RPMI8226 (cell line): Measurements from ENCODE around the gene NLGN3.

Experiments used
- DNase-seq: peaks from one replicate; pipeline ENCODE4 v3.0.0-alpha.2; 2015

Gene NLGN3

DNA sequence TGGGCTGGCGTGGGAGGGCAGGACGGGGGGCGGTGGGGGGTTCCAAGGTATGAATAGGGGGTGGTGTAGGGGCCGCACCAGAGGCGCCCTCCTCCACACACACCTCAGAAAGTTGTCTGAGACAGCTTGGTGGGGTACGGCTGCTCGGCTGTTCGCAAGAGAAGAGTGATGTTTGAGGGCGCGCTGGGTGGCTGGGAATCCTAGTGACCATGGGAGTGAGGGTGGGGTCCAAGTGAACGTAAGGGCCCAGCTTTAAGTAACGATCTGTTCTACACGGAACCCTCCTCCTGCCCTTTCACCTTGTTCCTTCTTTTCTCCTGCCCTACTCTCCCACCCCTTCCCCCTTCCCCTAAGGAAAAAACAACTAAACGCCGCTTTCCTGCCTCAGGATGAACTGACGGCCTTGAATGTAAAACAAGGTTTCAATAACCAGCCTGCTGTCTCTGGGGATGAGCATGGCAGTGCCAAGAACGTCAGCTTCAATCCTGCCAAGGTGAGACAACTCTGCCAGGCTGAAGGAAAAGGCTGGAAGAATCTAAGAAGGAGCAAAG is 25.6 kb upstream of the NLGN3 start:
- DNase-seq = peak; percentile 11

DNA sequence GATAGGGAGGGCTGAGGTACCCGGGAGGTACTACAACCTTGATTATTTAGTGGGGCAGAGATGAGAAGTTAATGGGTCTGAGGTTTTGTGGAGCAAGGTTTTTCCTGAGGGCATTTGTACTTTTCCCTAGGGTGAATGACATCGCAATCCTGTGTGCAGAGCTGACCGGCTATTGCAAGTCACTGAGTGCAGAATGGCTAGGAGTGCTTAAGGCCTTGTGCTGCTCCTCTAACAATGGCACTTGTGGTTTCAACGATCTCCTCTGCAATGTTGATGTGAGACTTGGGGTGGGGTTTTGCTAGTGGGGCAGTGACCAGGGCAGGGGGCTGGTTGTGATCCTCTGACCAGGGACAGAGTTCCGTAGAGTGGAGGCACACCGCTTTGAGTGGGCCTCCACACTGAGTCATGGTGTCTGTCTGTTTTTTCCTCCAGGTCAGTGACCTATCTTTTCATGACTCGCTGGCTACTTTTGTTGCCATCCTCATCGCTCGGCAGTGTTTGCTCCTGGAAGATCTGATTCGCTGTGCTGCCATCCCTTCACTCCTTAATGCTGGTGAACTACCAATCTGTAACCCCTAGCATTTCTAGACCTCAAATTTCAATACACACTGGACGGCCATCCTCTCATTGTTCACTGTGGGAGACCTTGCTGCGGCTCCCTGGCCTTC is 16.3 kb upstream of the NLGN3 start:
- DNase-seq = no peak

DNA sequence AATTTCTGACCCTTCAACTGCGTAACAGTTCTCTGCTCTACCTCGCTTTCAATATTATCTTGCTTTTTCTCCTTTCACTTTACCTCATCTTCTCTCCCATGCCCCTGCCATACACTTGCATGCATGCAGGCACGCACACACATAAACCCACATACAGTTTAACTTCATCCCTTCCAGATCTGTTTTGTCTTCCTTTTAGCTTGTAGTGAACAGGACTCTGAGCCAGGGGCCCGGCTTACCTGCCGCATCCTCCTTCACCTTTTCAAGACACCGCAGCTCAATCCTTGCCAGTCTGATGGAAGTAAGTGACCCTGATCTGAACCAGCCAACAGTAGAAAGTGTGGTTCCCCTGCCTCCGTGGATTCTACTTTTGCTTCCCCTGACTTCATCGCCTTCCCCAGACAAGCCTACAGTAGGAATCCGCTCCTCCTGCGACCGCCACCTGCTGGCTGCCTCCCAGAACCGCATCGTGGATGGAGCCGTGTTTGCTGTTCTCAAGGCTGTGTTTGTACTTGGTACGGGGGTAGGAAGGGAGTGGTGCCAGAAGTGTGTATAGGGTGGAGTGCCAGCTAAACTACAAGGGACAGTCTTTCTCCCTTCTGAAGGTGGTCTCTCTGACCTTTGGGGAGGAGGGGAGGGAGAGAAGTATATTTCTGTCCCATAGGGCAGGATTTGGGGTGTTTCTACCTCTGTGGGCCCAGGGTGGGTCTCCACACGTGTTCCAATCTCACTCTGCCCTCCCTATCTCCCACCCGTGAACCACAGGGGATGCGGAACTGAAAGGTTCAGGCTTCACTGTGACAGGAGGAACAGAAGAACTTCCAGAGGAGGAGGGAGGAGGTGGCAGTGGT is 15.5 kb upstream of the NLGN3 start:
- DNase-seq = peak; percentile 58

DNA sequence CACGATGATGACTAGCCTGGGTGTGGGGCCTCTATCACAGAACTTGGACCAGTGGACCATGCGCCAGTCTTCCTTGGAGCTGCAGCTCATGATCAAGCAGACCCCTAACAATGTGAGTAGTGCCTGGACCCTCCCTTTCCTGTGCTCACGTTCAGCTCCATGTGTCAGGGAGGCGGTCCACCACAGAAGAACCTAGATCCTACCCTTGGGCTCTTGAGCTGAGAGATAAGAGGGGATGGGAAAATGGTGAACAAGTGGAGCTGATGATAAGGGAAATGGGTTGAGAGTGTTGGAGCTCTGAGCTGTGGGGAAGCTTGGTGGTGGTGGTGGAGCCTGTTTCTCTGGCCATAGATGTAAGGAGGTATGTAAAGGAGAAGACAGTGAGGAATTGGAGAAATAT is 13.1 kb upstream of the NLGN3 start:
- no peak for DNase-seq

DNA sequence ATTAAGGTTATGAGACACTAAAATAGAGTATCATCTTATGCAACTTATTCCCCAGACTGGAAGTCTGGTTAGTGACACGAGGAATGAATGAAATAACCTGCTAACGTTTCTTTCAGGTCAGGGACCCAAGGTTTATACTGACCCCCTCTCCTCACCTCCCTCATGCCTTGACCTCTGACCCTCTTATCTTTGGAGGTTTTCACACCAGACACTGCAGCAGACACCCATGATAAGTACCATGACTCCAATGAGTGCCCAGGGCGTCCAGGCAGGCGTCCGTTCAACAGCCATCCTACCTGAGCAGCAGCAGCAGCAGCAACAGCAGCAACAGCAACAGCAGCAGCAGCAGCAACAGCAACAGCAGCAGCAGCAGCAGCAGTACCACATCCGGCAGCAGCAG is 4.2 kb upstream of the NLGN3 start:
- no peak for DNase-seq

DNA sequence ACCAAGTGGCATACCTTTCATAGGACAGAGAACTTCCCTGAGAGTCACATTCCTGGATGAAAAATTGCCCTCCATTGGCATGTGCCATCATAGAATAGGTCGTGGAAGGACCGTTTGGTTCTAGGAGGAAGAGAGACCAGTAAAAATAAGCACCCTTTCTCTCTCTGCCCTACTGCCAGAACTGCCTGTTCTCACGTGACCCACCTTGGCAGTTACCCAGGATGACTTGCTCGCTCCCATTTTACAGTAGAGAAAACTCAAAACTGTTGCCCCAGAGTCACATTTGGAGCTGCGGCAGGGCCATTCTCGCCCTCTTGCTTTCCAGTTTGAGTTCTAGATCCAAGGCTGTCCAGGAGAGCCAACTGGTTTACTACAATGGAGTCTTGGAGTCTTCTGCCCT is 1.1 kb upstream of the NLGN3 start:
- DNase-seq = no peak

DNA sequence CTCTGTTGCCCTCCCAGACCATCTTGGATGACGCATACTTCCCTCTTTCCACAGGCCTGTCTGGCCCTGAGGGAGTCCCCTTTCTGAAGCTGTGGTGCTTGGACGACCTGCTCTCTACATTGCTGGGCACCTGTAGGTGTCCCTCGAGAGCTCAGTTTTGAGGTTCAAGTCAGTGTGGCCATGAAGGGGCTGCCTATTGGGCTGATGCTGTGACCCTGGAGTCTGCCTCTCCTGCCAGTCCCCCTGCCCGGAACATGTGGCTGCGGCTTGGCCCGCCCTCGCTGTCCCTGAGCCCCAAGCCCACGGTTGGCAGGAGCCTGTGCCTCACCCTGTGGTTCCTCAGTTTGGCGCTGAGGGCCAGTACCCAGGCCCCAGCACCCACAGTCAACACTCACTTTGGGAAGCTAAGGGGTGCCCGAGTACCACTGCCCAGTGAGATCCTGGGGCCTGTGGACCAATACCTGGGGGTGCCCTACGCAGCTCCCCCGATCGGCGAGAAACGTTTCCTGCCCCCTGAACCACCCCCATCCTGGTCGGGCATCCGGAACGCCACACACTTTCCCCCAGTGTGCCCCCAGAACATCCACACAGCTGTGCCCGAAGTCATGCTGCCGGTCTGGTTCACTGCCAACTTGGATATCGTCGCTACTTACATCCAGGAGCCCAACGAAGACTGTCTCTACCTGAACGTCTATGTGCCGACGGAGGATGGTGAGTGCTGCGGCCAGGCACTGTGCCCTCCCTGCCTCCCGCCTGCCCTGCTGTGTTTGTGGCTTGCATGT is 3.0 kb downstream of the NLGN3 start:
- DNase-seq = peak; percentile 5

DNA sequence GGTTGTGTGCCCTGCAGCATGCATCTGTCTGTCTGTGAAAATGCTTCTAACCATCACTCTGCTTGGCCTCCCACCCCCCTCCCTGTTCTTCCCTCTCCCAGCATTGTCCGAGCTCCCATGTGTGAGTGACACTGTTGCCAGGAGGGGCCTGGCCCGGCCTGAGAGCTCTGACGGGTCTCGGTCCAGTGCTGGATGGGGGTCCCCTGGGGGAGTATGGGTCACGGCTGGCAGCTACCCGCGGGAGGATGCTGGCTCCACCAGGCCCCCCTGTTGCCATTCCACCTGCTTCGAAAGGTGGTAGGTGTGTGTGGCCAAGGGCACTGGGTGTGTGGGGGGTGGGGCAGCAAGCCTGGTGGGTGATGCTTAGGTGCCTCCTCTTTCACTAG is 3.6 kb downstream of the NLGN3 start:
- no peak for DNase-seq

DNA sequence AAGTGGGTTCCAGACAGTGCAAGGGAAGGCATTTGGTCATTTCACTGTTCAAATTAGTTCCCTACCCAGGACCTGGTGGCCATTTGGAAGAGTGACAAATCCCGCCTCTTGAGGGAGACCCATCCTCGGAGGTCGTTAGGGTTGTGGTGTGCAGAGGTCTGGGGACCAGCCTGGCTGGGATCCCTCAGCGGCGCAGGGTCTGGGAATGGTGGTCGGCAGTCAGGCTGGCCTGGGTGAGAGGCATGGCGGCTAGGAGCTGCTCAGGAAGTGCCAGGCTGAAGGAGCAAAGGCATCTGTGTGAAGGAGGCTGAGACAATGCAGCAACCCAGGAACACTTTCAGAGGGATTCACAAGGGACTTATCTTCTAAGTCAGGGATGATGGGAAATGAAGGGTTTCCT is 6.7 kb downstream of the NLGN3 start:
- DNase-seq = no peak

DNA sequence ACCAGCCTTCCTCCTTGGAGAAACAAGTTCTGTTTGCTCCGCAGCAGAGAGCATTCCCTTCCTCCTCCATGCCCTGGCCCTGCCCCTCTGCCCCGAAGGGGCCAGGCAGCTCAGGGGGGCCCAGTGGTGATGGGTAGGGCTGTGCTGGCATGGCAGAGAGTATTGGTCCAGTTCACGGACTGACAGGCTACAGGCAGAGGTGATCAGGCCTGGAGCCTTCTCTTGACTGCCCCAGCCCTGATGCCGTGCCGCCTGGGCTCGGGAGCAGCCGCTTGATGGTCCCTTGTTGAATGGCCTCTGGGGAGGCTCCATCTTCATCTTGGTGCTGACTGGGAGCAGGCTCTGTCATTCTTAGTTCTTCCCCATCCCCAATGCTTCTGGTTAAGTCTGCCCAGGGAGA is 9.6 kb downstream of the NLGN3 start:
- DNase-seq = no peak

DNA sequence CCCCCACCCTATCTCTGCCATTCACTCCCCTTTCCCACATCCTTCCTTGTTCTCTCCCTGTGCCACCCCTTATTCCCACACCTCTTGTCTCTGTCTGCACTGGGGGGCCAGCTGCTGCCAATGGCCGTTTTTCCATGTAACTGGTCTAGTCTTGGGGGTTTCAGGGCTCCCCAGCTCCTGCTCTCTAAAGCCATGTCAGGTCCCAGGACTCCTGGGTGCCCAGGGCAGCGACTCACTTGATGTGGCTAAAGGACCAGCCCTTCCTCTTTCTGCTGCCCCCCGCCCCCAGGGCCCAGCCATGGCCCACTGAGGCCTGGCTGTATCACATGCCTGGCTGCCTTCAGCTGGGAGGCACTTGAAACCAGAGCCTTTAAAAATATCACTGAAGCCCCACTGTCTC is 10.0 kb downstream of the NLGN3 start:
- no peak for DNase-seq

DNA sequence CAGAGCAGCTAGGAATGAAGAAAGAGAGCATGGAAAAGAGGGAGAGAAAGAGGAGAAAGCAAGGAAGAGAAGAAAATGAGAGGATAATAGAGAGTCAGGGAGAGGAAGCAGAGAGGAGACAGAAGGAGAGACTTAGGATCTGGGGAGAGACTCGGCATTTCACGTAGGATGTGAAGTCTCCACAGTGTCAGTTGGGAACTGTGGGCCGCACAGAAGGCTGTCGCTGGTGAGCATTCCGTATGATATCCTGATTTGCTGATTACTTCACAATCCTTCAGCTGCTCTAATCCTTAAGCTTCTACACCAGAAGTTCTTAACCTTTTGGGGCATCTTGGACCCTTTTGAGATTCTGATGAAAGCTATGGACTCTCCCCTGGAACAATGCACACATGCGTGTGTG is 14.0 kb downstream of the NLGN3 start:
- no peak for DNase-seq

DNA sequence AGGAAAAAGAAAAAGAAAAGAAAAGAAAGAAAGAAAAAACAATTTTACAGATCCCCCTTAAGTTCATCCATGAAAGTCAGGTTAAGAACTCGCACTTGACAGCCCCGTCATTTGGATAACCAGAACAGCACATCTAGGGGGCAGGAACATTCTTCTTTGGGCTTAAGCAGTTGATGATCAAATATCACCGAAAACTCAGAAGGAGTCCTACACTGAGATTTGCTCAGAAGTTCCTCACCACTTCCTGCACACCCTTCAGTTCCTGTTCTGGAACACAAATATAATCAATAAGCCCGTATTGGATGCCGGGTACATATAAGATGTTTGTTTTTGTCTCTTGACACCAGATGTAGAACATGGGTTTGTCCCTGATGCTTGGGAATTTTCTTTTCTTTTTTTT is 14.7 kb downstream of the NLGN3 start:
- no peak for DNase-seq

DNA sequence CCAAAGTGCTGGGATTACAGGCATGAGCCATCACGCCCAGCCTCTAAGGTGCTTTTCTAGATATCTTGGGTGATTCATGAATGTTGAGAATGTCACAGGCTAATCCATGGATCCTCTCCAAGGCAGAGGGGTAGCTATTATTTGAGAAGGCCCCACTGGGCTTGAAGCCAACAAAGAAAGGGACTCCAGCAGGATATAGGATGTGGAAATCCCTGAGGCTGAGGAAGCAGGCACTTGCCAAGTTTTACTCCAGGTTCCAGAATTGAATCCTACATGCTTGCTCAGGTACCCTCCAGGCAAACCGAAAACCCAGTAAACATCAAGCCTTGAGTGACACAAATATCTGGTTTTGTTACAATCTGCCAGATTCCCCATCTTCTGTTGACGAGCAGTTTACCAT is 15.8 kb downstream of the NLGN3 start:
- no peak for DNase-seq

DNA sequence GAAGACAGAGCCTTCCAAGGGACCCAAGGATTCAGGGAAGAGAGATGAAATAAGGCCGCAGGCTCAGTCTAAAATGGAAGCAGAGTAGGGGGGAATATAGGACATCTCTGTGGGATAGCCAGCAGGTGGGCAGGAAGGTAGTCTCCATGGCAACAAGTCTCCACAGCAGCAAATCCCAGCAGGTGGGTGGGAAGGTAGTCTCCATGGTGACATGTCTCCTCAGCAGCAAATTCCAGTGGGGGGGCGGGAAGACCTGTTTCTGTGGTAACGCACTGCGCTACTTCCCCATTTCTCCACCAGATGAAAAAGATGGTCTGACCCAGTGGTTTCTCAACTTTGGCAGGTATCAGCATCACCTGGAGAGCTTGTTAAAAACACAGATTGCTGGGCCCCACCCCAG is 18.3 kb downstream of the NLGN3 start:
- no peak for DNase-seq

DNA sequence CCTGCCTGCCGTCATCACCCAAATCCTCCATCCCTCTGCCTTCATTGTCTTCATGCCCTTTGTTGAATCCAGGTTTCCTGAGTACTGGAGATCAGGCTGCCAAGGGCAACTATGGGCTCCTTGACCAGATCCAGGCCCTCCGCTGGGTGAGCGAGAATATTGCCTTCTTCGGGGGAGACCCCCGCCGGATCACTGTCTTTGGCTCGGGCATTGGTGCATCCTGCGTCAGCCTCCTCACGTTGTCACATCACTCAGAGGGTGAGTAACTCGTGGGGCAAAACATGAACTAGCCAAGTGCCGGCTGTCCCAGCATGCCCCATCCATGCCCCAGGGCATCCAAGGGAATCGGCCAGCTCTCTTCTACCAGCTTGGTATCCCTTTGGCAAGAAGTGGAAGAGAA is 19.4 kb downstream of the NLGN3 start:
- DNase-seq = no peak

DNA sequence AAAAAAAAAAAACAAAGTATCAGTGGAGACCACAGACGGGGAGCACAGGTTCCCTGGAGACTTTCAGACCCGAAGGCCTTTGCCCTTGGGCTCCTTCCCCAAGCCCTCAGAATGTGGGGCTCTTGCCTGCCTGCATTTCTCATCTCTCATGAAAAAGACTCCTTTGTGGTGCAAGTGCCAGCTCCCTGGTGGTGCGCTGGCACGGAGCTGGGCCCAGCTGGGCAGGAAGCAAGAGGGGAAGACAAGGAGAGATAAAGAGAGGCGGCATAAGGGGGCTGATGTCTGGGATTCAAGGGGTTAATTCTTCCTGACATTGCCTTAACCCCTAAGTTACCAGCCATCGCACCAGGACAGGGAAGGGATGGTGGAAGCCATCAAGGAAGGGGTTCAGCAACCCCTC is 21.8 kb downstream of the NLGN3 start:
- no peak for DNase-seq

DNA sequence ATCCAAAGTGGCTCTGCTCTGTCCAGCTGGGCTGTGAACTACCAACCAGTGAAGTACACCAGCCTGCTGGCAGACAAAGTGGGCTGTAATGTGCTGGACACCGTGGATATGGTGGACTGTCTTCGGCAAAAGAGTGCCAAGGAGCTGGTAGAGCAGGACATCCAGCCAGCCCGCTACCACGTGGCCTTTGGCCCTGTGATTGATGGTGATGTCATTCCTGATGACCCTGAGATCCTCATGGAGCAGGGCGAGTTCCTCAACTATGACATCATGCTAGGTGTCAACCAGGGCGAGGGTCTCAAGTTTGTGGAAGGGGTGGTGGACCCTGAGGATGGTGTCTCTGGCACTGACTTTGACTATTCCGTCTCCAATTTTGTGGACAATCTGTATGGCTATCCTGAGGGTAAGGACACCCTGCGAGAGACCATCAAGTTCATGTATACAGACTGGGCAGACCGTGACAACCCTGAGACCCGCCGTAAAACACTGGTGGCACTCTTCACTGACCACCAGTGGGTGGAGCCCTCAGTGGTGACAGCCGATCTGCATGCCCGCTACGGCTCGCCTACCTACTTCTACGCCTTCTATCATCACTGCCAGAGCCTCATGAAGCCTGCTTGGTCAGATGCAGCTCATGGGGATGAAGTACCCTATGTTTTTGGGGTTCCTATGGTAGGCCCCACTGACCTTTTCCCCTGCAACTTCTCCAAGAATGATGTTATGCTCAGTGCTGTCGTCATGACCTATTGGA is 22.6 kb downstream of the NLGN3 start:
- DNase-seq = no peak

DNA sequence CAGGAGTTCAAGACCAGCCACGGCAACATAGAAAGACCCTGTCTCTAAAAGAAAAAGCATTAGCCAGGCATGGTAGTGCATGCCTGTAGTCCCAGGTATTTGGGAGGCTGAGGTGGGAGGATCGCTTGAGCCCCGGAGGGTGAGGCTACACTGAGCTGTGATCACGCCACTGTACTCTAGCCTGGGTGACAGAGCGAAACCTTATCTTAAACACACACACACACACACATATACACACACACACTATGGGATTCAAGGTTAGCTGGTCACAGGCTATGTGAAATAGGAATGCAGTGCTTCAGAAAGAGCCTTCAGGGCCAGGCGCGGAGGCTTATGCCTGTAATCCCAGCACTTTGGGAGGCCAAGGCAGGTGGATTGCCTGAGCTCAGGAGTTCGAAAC is 23.5 kb downstream of the NLGN3 start:
- no peak for DNase-seq

DNA sequence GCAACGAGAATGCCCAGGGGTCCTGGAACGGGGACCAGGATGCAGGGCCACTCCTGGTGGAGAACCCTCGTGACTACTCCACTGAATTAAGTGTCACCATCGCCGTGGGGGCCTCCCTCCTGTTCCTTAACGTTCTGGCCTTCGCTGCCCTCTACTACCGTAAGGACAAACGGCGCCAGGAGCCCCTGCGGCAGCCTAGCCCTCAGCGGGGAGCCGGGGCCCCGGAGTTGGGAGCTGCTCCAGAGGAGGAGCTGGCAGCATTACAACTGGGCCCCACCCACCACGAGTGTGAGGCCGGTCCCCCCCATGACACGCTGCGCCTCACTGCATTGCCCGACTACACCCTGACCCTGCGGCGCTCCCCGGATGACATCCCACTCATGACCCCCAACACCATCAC is 24.9 kb downstream of the NLGN3 start:
- no peak for DNase-seq

DNA sequence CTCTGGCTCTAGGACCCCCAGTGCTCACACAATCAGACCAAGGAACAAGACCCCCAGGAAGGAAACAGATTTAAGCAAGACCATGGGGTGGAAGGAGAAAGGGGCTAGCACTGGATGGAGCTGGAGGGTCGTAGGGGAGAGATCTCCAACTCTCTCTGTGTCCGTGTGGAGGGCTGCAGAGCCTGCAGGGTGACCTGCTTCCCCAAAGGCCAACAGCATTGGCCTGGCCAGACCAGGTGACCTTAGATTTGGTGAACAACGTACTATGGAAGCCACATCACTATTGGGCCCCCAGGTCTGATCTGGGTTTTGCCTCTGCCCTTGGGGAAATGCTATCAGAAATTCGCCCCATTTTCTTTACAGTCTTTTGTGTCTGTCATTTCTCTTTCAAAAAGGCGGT is 26.0 kb downstream of the NLGN3 start:
- no peak for DNase-seq

DNA sequence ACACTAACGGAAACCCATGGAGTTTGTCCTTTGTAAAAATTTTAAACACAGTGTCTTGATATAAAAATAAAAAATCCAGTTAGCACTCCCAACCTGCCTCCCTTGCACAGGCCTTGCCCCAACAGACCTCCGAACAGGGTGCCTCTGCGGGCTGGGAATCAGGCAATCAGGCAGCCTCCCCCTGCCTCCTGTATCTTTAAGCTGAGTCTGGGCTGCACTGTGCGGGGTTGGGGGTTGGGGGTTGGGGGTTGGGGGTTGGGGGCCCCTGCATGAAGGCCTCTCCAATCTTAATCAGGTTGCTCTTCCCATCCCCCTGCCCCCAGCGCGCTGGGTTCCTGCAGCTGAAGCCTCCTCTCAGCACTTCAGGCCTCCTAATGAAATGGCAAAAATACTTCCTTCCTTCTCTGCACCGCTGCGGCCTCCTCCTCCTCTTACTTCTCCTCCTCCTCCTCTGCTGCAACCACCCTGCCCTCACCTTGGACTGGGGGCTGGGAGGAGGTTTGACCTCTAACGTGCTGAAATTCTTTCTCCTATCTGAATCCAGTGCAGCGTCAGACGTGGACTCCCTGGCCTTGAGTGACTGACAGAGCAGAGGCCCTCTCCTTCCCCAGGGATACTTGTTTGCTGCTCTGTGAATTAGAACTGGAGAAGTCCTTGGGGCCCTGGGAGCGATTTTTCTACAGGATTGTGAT is 26.6 kb downstream of the NLGN3 start:
- DNase-seq = no peak
